HG03159 (cell line): Measurements from ENCODE around the gene NRG2.

Experiments
- ATAC-seq: cut with Tn5 transposase; IDR thresholded peaks from one replicate; pipeline ENCODE4 v1.9.1; 2021; ENCODE audit warnings: mild to moderate bottlenecking, moderate library complexity; ENCODE audit not compliant: unreplicated experiment

Gene NRG2

GRCh38 chr5:139804800-139805397, 238.2 kb downstream of the NRG2 start:
- ATAC-seq = no peak

DNA sequence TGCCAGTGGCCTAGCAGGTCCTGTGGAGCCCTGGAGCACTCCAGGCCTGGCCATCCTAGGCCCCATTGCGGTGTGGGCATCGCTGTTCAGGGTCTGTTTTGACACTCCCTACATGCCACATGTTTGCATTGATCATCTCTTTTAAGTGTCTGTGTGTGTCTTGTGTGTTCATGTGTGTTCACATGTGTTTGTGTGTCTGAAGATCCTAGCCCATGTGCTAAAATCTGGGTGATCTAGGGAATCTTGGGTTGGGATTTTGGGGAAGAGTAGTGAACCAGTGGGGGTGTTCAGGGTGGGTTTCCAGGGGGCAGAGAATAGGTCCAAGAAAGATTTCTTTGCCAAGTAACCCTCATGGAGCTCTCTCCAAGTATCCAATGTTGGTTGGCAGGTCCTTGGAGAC, 239.1 kb downstream of the NRG2 start:
- no peak for ATAC-seq

DNA sequence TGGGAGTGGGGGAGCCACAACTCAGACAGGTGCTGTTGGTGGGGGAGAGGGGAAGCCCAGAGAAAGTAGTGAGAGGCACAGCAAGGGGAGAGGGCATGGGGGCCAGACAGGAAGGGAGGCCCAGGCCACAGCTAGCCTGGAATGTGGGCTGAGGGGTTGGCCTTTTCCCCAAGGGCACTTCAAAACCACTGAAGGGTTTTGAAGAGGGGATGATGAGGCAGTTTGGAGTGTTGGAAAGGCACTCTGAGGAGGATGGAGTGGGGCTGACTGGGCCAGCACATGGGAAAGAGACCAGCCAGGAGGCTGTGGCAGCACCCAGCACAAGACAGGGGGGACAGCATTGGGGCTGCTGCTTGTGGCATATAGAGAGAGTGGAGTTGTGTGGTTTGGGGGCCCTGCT, 243.7 kb downstream of the NRG2 start:
- ATAC-seq = no peak

DNA sequence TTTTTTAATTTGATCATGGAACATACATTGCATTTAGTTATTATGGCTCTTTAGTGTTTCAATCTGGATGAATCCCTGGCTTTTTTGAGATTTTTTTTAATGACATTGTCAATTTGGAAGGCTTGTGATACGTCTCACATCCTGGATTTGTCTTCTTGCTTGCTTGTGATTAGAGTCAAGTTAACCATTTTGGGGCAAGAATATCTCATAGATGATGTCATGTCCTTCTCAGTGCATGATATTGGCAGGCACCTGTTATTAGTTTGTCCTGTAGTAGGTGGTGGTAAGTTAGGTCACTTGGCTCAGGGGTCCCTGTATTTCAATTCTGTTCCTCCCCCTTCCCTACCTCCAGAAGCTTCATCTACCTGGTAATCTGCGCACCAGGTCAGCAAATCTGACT, 244.2 kb downstream of the NRG2 start:
- ATAC-seq = no peak

DNA sequence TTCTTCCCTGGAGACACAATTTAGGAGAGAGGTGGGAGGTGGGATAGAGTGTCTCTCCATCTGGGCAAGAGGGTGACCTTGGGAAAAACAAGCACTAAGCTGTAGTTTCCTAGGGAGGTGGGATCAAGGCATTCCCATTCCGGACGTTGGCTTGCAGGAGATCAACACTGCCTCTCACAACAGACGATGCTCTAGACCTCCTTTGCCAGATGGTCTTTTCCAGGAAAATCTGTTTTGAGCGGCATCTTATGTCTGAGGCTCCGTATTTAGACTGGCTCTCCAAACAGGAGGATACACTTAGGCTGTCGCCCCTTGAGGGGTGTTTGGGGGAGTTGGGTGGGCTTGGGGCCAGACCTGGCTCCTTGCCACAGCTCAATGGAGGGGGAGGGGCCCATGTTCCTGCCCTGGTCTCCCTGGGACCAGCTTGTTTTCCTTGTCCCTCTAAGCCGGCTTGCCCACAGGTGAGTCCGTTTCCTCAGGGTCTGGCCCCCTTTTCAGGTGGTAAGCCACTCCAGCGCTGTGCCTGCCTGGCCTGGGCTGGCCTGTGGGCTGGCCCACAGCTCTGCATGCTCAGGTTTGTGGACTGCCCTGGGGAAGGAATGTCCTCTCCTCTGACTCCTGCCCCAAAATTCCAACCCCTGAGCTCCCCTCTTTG, 245.1 kb downstream of the NRG2 start:
- ATAC-seq = no peak

GRCh38 chr5:139797335-139797734, 245.8 kb downstream of the NRG2 start:
- no peak for ATAC-seq
